SU-DHL-6 (cell line): ENCODE measurements around the gene CD79B.

Experiments used
- EZH2phosphoT487 ChIP-seq: fragments of 200-600 bp; sonication (generic), shearing (Covaris generic); conservative IDR thresholded peaks from 2 replicates; pipeline ENCODE4 v1.6.1; 2018; ENCODE audit warnings: mild to moderate bottlenecking, antibody characterized with exemption, low read length, moderate library complexity, mixed read lengths
- TF ChIP-seq, protein P1 (sequence below): fragments of 200-600 bp; sonication (generic); IDR thresholded peaks from one replicate; pipeline ENCODE4 v1.5.1; 2017; ENCODE audit warnings: antibody characterized with exemption, mild to moderate bottlenecking, low read length, moderate library complexity; ENCODE audit not compliant: insufficient read depth, poor library complexity, severe bottlenecking

DNA sequence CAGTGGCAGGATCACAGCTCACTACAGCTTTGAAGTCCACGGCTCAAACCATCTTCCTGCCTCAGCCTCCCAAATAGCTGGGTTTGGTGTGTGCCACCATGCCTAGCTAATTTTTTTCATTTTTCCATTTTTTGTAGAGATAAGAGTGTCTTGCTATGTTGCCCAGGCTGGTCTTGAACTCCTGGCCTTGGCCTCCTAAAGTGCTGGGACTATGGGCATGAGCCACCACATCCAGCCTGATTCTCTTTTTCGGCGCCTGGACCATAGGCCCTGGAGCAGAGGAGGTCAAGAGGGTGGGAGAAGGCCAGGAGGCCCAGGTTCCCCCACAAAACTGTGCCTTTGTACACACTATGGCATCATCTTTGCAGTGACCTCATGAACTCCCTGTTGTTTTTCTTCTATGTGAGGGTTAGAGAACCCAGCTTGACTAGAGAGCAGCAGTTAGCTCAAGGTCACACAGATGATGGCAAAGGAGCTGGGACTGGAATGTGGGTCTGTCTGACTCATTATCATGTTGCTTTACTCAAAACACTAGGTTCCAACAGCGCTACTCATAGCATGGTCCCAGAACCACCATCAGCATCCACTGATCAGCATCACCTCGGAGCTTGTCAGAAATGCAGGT lies 24.3 kb upstream of the CD79B start:
- TF ChIP-seq, protein P1, sequence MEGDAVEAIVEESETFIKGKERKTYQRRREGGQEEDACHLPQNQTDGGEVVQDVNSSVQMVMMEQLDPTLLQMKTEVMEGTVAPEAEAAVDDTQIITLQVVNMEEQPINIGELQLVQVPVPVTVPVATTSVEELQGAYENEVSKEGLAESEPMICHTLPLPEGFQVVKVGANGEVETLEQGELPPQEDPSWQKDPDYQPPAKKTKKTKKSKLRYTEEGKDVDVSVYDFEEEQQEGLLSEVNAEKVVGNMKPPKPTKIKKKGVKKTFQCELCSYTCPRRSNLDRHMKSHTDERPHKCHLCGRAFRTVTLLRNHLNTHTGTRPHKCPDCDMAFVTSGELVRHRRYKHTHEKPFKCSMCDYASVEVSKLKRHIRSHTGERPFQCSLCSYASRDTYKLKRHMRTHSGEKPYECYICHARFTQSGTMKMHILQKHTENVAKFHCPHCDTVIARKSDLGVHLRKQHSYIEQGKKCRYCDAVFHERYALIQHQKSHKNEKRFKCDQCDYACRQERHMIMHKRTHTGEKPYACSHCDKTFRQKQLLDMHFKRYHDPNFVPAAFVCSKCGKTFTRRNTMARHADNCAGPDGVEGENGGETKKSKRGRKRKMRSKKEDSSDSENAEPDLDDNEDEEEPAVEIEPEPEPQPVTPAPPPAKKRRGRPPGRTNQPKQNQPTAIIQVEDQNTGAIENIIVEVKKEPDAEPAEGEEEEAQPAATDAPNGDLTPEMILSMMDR = no peak
- TF ChIP-seq EZH2phosphoT487 = no peak
